Skin epidermis (tissue), 12 donors: ENCODE measurements around the gene SLC29A4.
"Not testable (repeated sequence)": the region's sequence is repeated elsewhere in the genome, so short reads cannot be mapped to it uniquely, and the experiment has no call there.

Source experiments
- H3K27ac ChIP-seq, 21 experiments: fragments of 200-600 bp; sonication (generic) in 11 of 21; one replicate each; pipeline ENCODE4 v1.5.0; 2020; ENCODE audit warnings: mild to moderate bottlenecking in 3 of 21, inconsistent platforms in 2 of 21, moderate library complexity in 2 of 21
- H3K4me3 ChIP-seq, 7 experiments: fragments of 200-600 bp; sonication (generic) in 2 of 7; one replicate each; pipeline ENCODE4 v1.5.0; 2020; ENCODE audit warnings: inconsistent platforms in 2 of 7, mild to moderate bottlenecking in 2 of 7, moderate library complexity in 1 of 7

The SLC29A4 gene

GRCh38 chr7:5318613-5319012 lies 35.9 kb downstream of the SLC29A4 start:
- not testable (repeated sequence) for H3K4me3 ChIP-seq, H3K27ac ChIP-seq

DNA sequence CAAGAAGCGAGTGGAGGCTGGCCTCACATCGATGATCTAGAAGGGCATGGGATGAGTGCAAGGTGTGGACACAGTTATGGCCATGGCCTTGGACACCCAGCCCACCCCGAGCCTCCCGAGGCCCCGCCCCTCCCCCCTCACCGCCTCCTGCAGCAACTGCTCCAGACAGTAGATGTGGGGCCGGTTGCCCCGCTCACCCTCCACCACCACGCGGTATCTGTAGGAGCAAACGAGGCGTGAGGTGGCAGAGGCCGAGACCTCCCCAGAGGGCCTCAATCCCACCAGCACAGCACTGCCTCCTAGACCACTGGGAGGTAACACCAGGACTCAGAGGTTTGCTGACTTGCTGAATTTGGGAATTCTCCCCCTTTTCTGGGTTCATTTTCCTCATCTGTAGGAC lies 37.6 kb downstream of the SLC29A4 start:
- no peak overlapping the region for H3K27ac ChIP-seq
- H3K4me3 ChIP-seq = no peak overlapping the region

DNA sequence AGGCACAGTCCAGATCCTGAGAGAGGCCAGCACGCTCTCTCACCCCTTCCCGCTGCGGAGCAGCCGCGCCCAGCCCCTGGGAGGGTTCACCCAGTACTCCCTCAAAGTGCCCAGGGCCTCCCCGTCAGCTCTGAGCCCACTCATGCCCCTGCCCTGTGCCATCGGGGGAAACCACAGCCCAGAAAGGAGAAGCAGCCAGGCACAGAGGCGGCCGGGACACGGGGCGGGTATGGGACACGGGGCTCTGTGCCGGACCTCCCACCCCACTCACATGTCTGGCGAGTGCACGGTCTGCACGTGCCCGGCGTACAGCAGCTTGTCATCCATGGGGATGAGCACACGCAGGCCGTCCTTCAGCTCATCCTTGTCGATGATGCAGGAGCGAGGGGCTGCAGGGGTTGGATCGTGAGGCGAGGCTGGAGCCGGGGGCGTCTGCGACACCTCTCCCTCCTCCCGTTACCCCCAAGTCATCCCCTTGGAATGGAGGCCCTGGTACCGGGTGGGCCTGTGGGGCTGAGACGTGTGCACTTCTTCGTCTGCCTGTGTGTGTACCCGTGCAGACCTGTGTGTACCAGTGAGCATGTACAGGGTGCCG lies 38.2 kb downstream of the SLC29A4 start:
- no peak overlapping the region for H3K27ac ChIP-seq
- no peak overlapping the region for H3K4me3 ChIP-seq

GRCh38 chr7:5322621-5323410 lies 40.1 kb downstream of the SLC29A4 start:
- no peak overlapping the region for H3K27ac ChIP-seq
- no peak overlapping the region for H3K4me3 ChIP-seq

DNA sequence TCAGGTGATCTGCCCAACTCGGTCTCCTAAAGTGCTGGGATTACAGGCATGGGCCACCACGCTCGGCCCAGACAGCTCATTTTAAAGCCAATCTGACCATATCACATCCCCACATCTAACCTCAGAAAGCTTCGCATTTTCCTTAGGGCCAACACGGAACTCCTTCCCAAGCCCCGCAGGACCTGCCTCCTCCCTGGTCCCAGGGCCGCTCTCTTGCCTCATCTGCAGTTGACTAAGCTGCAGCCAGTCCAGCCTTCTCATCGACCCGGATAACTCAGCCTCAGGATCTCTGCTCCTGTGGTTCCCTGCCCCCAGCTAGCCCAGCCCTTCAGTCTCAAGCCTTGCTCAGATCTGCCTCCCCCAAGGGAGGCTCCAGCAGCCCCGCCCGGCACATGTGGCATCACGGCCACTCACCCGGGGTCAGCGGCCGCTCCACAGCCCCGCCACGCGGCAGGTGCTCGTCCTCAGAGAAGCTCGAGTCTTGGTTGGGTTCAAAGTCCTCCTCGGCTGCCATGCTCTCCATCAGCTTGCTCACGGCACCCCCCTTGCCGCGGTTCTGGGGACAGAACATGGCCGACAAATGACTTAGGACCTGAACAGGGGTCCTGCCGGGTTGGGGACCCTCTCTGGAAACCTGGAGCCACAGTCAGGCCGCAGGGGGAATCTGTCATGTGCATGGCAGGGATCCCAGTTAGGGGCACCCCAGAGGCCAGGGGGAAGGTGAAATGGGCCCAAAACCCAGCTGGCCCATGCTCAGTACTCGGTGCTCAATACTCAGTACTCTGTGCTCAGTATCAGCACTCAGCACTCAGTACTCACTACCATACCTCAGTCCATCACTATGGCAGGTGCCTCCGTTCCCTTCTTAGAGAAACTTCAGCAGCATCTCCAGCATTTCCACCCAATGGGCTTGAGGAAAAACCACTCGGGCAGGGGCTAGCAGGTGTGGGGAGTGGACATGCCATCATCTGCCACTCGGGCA lies 41.3 kb downstream of the SLC29A4 start:
- not testable (repeated sequence) for H3K27ac ChIP-seq, H3K4me3 ChIP-seq

DNA sequence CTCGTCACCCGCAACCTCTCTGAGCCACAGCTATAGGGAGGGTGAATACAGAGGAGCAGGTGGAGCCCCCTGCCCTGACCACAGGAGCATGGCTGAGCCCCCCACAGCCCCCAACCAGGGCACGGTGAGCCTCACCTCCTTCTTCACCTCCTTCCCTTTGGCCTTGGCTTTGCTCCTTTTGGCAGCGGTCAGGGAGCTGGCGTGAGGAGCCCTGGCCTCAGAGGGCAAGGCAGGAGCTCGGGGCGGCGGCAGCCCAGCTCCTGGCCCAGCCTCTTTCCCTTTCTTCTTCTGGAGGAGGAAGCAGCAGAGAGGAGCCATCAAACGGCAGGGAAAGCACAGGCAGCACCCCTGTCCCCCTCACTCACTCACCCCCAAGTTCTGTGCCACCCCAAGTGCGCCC lies 42.2 kb downstream of the SLC29A4 start:
- Histone ChIP-seq H3K27ac (no peak overlapping the region), H3K4me3 (no peak overlapping the region)

- H3K4me3 ChIP-seq = no peak overlapping the region
Observed at GRCh38 chr7:5330288-5330687, 47.5 kb downstream of the SLC29A4 start.

GRCh38 chr7:5332579-5332978 lies 49.8 kb downstream of the SLC29A4 start:
- no peak overlapping the region for H3K4me3 ChIP-seq
- H3K27ac ChIP-seq = no peak overlapping the region

More at GRCh38 chr7:5330288-5330687, 47.5 kb downstream of the SLC29A4 start:
- no peak overlapping the region for H3K27ac ChIP-seq

DNA sequence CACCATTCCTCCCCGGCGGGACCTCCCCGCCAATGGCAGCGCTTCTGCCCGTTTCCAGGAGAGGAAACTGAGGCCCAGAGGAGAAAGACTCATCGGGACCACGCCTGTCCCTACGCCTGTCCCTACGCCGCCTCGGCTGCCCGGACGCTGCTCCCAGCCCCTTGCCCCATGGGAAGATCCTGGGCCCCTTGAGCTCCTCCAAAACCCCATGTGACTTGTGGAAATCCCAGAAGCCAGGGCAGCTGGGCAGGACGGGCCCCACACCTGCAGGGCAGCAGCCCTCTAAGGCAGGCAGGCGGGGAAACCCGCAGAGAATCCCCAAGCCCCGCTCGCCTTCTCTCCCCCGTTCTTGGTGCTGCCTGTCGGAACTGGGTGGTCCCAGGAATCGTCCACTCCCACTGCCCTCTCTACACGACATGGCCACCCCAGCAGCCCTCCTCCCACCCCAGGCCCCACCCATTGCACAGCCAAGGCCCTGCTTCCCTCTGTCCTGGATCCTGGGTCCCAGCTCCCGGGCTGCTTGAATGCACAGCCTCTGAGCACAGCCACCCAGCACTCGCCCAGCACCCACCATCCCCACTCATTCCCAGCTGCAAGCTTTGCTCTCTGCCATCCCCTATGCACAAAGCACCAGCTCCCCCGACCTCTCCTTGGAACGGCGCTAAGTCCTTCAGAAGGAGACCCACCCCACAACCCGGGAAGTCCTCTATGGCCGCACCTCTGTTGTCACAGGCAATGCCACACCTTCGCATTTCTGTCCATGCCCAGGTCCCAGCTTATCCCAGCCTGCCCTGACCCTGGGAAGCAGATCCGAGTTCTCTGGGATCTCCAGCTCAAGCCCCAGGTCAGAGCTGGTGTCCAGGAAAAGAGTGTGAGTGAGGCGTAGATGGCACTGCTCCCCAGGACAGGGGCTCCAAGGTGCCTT lies 50.6 kb downstream of the SLC29A4 start:
- Histone ChIP-seq H3K4me3 (no peak overlapping the region), H3K27ac (no peak overlapping the region)

- Histone ChIP-seq H3K27ac (no peak overlapping the region), H3K4me3 (no peak overlapping the region)
Observed at GRCh38 chr7:5334671-5335070, 51.9 kb downstream of the SLC29A4 start.

GRCh38 chr7:5337047-5337446 lies 54.3 kb downstream of the SLC29A4 start:
- Histone ChIP-seq H3K4me3 (no peak overlapping the region), H3K27ac (no peak overlapping the region)

DNA sequence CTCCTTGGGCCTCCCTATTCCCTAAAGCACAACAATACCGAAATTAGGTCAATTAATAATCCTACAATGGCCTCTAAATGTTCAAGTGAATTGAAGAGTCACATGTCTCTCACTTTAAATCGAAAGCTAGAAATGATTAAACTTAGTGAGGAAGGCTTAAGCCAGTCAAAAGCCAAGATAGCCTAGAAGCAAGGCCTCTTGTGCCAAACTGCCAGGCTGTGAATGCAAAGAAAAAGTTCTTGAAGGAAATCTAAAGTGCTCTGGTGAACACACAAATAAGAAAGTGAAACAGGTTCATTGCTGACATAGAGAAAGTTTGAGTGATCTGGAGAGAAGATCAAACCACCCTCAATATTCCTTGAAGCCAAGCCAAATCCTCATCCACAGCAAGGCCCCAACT lies 57.2 kb downstream of the SLC29A4 start:
- no peak overlapping the region for H3K27ac ChIP-seq

GRCh38 chr7:5342631-5343030 lies 59.9 kb downstream of the SLC29A4 start:
- H3K27ac ChIP-seq = no peak overlapping the region
- no peak overlapping the region for H3K4me3 ChIP-seq

More for the DNA sequence above, 57.2 kb downstream of the SLC29A4 start:
- no peak overlapping the region for H3K4me3 ChIP-seq

DNA sequence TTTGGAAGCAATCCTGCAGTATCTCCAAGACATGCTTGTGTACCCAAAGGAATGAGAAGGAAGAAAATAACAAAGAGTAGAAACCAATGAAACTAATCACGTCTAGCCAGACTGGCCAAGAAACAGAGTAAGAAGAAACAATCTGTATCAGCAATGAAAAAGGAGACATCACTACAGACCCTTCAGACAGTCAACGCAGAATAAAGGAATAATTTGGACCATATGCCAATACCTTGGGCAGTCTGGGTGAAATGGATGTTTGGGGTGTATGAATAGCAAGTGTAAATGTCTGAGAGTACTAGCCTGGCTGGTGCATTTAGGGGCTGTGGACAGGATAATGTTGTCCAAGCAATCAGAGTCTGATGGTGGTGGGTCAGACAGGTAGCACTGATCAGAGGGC lies 61.1 kb downstream of the SLC29A4 start:
- Histone ChIP-seq H3K4me3 (no peak overlapping the region), H3K27ac (no peak overlapping the region)

DNA sequence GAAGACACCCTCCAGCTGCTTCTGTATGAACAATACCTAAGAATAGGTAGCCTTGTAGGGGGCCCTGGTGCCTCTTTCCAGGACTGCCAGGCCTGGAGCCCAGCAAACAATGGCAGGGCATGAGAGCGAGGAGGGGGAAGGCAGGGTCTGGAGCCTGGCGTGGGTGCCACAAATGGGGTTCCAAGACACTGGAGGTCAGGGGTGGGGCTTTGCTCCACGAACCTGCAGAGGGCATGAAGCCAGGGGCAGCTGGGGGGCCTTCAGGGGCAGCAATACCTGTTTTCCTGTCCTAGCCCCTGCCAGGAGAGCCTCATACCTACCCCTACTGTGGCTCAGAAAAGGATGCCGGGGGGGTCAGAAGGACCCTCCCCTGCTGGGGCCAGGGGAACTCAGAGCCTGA lies 61.6 kb downstream of the SLC29A4 start:
- no peak overlapping the region for H3K4me3 ChIP-seq

DNA sequence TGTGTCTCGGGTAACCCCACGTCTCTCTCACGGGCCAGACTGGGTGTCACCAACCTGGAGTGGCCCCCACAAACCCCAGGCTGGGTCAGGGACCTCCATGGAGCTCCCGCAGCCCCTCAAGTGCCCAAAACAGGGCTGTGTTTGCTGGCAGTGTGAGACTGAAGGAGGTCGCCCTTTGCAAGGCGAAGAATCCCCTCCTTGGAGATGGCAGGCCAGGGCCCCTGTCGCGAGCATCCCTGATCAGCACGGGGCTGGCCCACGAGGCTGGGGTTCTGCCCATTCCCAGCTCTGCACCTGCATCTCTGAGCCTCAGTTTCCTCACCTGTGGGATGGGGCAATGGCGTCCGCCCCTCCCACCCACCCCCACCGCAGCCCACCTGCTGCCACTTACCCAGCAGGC lies 62.4 kb downstream of the SLC29A4 start:
- Histone ChIP-seq H3K4me3 (no peak overlapping the region), H3K27ac (no peak overlapping the region)

More for the DNA sequence above, 61.6 kb downstream of the SLC29A4 start:
- no peak overlapping the region for H3K27ac ChIP-seq

- no peak overlapping the region for H3K27ac ChIP-seq
Observed at GRCh38 chr7:5345671-5346070, 62.9 kb downstream of the SLC29A4 start.

GRCh38 chr7:5348134-5349004 lies 65.6 kb downstream of the SLC29A4 start:
- H3K27ac ChIP-seq = no peak overlapping the region

More at GRCh38 chr7:5345671-5346070, 62.9 kb downstream of the SLC29A4 start:
- no peak overlapping the region for H3K4me3 ChIP-seq

More at GRCh38 chr7:5348134-5349004, 65.6 kb downstream of the SLC29A4 start:
- H3K4me3 ChIP-seq = no peak overlapping the region
